A549 (cell line): Measurements from ENCODE around the gene ZSCAN16.

Experiments used
- CTCF ChIP-seq: fragments of >200 bp; sonication (Bioruptor Twin); formaldehyde crosslinking; IDR thresholded peaks from 3 replicates; pipeline ENCODE4 v1.5.1; 2016
- POLR2A ChIP-seq: IDR thresholded peaks from 2 replicates; pipeline ENCODE4 v1.6.1; 2012; ENCODE audit warnings: mild to moderate bottlenecking, low read length

GRCh38 chr6:28081486-28081751 lies 43.0 kb upstream of the ZSCAN16 start:
- TF ChIP-seq CTCF = no peak
- no peak for TF ChIP-seq POLR2A
